Activated T-helper 2 cell treated with anti-CD3 and anti-CD28 coated beads, Interferon-gamma antibody, Interleukin-2, Interleukin-4, amounts not matched to agents 10 μg/mL and 5 μg/mL and 100 μg/mL, durations not matched to agents 14 hours and 24 hours and 36 hours (primary cell): ENCODE data around the gene CTTNBP2. TPM values are rescaled to one million over a fixed set of nuclear protein-coding genes. Genes with fewer than 3 reads are reported as not detected.

ENCODE experiments used
- DNase-seq: peaks from one replicate; pipeline ENCODE4 v3.0.0; 2021; ENCODE audit warnings: low spot score
- H3K27ac Mint-ChIP-seq: one replicate; pipeline ENCODE4 v1.8.0; 2021; ENCODE audit warnings: mixed read lengths
- H3K27me3 Mint-ChIP-seq: one replicate; pipeline ENCODE4 v1.8.0; 2021; ENCODE audit warnings: low read depth, mixed read lengths
- H3K36me3 Mint-ChIP-seq: one replicate; pipeline ENCODE4 v1.8.0; 2021; ENCODE audit warnings: low read depth, mixed read lengths
- H3K4me1 Mint-ChIP-seq: one replicate; pipeline ENCODE4 v1.8.0; 2021; ENCODE audit warnings: low read depth, mixed read lengths
- H3K4me3 Mint-ChIP-seq: one replicate; pipeline ENCODE4 v1.8.0; 2021; ENCODE audit warnings: low read depth, mild to moderate bottlenecking, moderate library complexity, mixed read lengths
- H3K9me3 Mint-ChIP-seq: one replicate; pipeline ENCODE4 v1.8.0; 2021; ENCODE audit warnings: mixed read lengths
- intact Hi-C: fragments of 100-400 bp; cut with micrococcal nuclease; formaldehyde crosslinking; loops from one replicate; pipeline ENCODE4 v1.15.1; 2023
- total RNA-seq: library from RNA; stranded (reverse); gene quantifications from 2 replicates; pipeline ENCODE4 v1.2.3, GENCODE V29; 2022

The CTTNBP2 gene
- total RNA-seq, 1 donor from 2014 or later, result not detected

- Mint-ChIP-seq H3K27me3 (peaks cover 2% of the 10 kb centered on the region), H3K4me3 (no peak overlapping the region), H3K4me1 (no peaks in the 10 kb centered on the region), H3K9me3 (no peaks in the 10 kb centered on the region), H3K27ac (no peak overlapping the region), H3K36me3 (no peaks in the 10 kb centered on the region)
- intact Hi-C loops, result no loop called here
- no peak for DNase-seq
These were observed 109.2 kb downstream of the CTTNBP2 start for GRCh38 chr7:117764031-117764430.

GRCh38 chr7:117762055-117762454 is 111.2 kb downstream of the CTTNBP2 start:
- no peak for DNase-seq
- Mint-ChIP-seq H3K36me3 (no peaks in the 10 kb centered on the region), H3K4me3 (no peak overlapping the region), H3K9me3 (no peaks in the 10 kb centered on the region), H3K27ac (no peak overlapping the region), H3K4me1 (no peaks in the 10 kb centered on the region), H3K27me3 (peaks cover 2% of the 10 kb centered on the region)
- intact Hi-C loops, result no loop called here

GRCh38 chr7:117759950-117760640 is 113.1 kb downstream of the CTTNBP2 start:
- H3K27me3 Mint-ChIP-seq, result peaks cover 2% of the 10 kb centered on the region
- no peak overlapping the region for H3K4me3 Mint-ChIP-seq
- no peaks in the 10 kb centered on the region for H3K4me1 Mint-ChIP-seq
- intact Hi-C loops, result no loop called here
- H3K36me3 Mint-ChIP-seq, result no peaks in the 10 kb centered on the region
- no peaks in the 10 kb centered on the region for H3K9me3 Mint-ChIP-seq
- no peak overlapping the region for H3K27ac Mint-ChIP-seq
- DNase-seq, result no peak

- intact Hi-C loops, result no loop called here
- no peaks in the 10 kb centered on the region for H3K9me3 Mint-ChIP-seq
- H3K27me3 Mint-ChIP-seq, result peaks cover 2% of the 10 kb centered on the region
These were observed 115.8 kb downstream of the CTTNBP2 start for GRCh38 chr7:117757440-117757839.

GRCh38 chr7:117756586-117757085 is 116.6 kb downstream of the CTTNBP2 start:
- DNase-seq, result no peak
- no peaks in the 10 kb centered on the region for H3K9me3 Mint-ChIP-seq
- no peak overlapping the region for H3K4me3 Mint-ChIP-seq
- no peaks in the 10 kb centered on the region for H3K27me3 Mint-ChIP-seq
- no peaks in the 10 kb centered on the region for H3K4me1 Mint-ChIP-seq
- intact Hi-C loops, result no loop called here
- no peak overlapping the region for H3K27ac Mint-ChIP-seq
- no peaks in the 10 kb centered on the region for H3K36me3 Mint-ChIP-seq

More at GRCh38 chr7:117757440-117757839, 115.8 kb downstream of the CTTNBP2 start:
- no peaks in the 10 kb centered on the region for H3K4me1 Mint-ChIP-seq
- H3K4me3 Mint-ChIP-seq, result no peak overlapping the region
- no peak overlapping the region for H3K27ac Mint-ChIP-seq
- DNase-seq, result no peak
- H3K36me3 Mint-ChIP-seq, result no peaks in the 10 kb centered on the region

GRCh38 chr7:117755136-117755535 is 118.1 kb downstream of the CTTNBP2 start:
- Mint-ChIP-seq H3K27ac (no peak overlapping the region), H3K4me3 (no peak overlapping the region), H3K4me1 (no peaks in the 10 kb centered on the region), H3K27me3 (no peaks in the 10 kb centered on the region), H3K9me3 (no peaks in the 10 kb centered on the region), H3K36me3 (no peaks in the 10 kb centered on the region)
- intact Hi-C loops, result no loop called here
- DNase-seq, result no peak

- intact Hi-C loops, result loop anchor here (2.0 kb wide), 2 partner anchors 353 to 401 kb away; no protein-coding TSS in a partner anchor
- Mint-ChIP-seq H3K4me1 (no peaks in the 10 kb centered on the region), H3K9me3 (no peaks in the 10 kb centered on the region), H3K36me3 (no peaks in the 10 kb centered on the region), H3K27ac (no peak overlapping the region), H3K4me3 (no peak overlapping the region), H3K27me3 (no peaks in the 10 kb centered on the region)
- DNase-seq, result no peak
These were observed 121.5 kb downstream of the CTTNBP2 start for GRCh38 chr7:117751775-117752174.

GRCh38 chr7:117750612-117751563 is 122.4 kb downstream of the CTTNBP2 start:
- intact Hi-C loops, result loop anchor here (2.0 kb wide), 2 partner anchors 354 to 402 kb away; no protein-coding TSS in a partner anchor
- Mint-ChIP-seq H3K4me3 (no peak overlapping the region), H3K27ac (no peak overlapping the region), H3K4me1 (no peaks in the 10 kb centered on the region), H3K27me3 (no peaks in the 10 kb centered on the region), H3K36me3 (no peaks in the 10 kb centered on the region), H3K9me3 (no peaks in the 10 kb centered on the region)
- no peak for DNase-seq

GRCh38 chr7:117741962-117742361 is 131.3 kb downstream of the CTTNBP2 start:
- Mint-ChIP-seq H3K9me3 (no peaks in the 10 kb centered on the region), H3K4me1 (no peaks in the 10 kb centered on the region), H3K27me3 (no peaks in the 10 kb centered on the region), H3K27ac (no peak overlapping the region), H3K4me3 (no peak overlapping the region), H3K36me3 (no peaks in the 10 kb centered on the region)
- DNase-seq, result no peak
- intact Hi-C loops, result no loop called here

- Mint-ChIP-seq H3K36me3 (no peaks in the 10 kb centered on the region), H3K4me3 (no peak overlapping the region), H3K27me3 (no peaks in the 10 kb centered on the region), H3K27ac (no peak overlapping the region), H3K9me3 (no peaks in the 10 kb centered on the region), H3K4me1 (no peaks in the 10 kb centered on the region)
- no peak for DNase-seq
- intact Hi-C loops, result no loop called here
These were observed 134.2 kb downstream of the CTTNBP2 start for GRCh38 chr7:117739085-117739484.

- Mint-ChIP-seq H3K4me3 (no peak overlapping the region), H3K9me3 (no peaks in the 10 kb centered on the region), H3K4me1 (no peaks in the 10 kb centered on the region), H3K27ac (no peak overlapping the region), H3K27me3 (no peaks in the 10 kb centered on the region), H3K36me3 (no peaks in the 10 kb centered on the region)
- intact Hi-C loops, result no loop called here
- DNase-seq, result no peak
These were observed 135.3 kb downstream of the CTTNBP2 start for GRCh38 chr7:117737926-117738325.

- no peak overlapping the region for H3K27ac Mint-ChIP-seq
- no peak for DNase-seq
- H3K36me3 Mint-ChIP-seq, result no peaks in the 10 kb centered on the region
- peaks cover 12% of the 10 kb centered on the region for H3K27me3 Mint-ChIP-seq
- H3K9me3 Mint-ChIP-seq, result no peaks in the 10 kb centered on the region
- peaks cover 5% of the 10 kb centered on the region for H3K4me1 Mint-ChIP-seq
- intact Hi-C loops, result no loop called here
- no peak overlapping the region for H3K4me3 Mint-ChIP-seq
These were observed 141.8 kb downstream of the CTTNBP2 start for GRCh38 chr7:117731455-117731854.

- Mint-ChIP-seq H3K36me3 (no peaks in the 10 kb centered on the region), H3K27me3 (peaks cover 16% of the 10 kb centered on the region), H3K4me1 (peaks cover 5% of the 10 kb centered on the region), H3K27ac (no peak overlapping the region), H3K4me3 (no peak overlapping the region), H3K9me3 (no peaks in the 10 kb centered on the region)
- intact Hi-C loops, result no loop called here
- DNase-seq, result no peak
These were observed 142.9 kb downstream of the CTTNBP2 start for GRCh38 chr7:117730390-117730789.
